ENCODE results near the gene FGF2.

FGF2 gene

DNA sequence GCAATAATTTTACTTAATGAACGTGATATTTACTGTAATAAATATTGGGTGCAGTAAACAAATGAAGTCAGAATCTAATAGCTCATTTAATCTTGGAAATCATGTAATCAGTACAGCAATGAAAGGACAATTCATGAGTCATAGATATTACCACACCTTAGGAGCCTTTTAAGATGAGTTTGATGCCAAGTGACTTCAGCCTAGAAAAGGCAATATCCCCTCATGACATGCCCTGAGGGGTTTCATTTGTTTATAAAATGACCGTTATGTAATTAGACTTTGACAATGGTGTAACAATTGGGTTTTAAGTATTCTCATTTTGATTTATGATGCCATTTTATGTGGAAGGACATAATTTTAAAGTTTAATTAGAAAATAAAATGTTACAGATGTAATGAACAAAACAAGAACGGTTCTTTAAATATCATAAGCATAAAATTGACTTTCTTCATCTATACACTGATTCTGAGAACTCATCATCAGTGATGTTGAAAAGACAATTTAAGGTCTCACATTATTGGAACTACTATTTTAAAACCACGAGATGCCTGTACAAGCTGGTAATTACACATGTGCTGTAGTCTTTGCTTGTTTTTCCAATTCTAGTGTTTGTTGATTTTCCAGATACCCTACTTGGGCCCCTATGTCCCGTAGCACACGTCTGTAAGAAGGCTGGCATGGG lies 5.0 kb downstream of the FGF2 start:
- H3K4me3 ChIP-seq (ENCODE audit: control insufficient read depth, low read depth, low read length): peak overlapping the region; percentile 93
- no peak for TF ChIP-seq CTCF (IDR thresholded peaks at IDR 0.05; ENCODE audit: control insufficient read depth, insufficient read depth, low read depth, low read length, missing control alignments)
- no peak for DNase-seq (ENCODE audit: low read depth)

DNA sequence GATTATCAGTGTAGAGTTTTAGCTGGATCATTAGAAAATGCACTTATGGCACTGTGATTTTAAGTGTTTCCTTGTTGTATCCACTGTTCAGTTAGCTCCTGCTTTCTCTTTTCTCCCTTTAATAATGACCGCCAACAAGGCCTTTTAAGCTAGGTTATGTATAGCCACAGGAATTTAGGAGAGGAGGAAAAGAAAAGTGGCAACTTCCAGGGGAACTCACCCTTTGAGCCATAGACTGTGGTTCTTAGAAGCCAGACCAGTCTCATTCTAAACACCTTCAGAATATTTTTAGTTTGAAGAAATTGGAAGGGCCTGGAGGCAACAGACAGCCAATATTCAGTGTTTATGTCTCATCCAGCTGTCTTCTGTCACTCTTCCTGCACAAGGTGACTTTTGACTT lies 6.1 kb downstream of the FGF2 start:
- TF ChIP-seq CTCF (IDR thresholded peaks at IDR 0.05; ENCODE audit: control insufficient read depth, insufficient read depth, low read depth, low read length, missing control alignments): no peak
- peak overlapping the region; percentile 10 for H3K4me3 ChIP-seq (ENCODE audit: control insufficient read depth, low read depth, low read length)
- DNase-seq (ENCODE audit: low read depth): no peak

DNA sequence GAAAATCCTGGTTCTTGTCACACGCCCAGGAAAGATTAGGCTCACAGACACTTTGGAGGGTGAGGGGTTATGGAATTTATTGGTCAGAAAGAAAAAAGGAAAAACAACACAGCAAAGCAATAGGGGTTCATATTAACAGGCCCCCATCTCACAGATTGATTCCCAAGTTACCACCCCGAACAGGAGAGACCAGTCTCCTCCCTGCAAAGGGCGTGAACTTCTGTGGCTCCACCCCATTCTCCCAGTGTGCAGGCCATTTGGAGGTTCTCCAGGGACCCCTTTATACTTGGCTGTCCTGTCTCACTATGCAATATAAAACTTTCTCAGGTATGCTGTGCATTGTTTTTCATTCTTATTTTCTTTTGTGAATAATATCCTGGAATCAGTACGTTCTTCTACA lies 7.4 kb downstream of the FGF2 start:
- TF ChIP-seq CTCF (IDR thresholded peaks at IDR 0.05; ENCODE audit: control insufficient read depth, insufficient read depth, low read depth, low read length, missing control alignments): no peak
- peak overlapping the region; percentile 20 for H3K4me3 ChIP-seq (ENCODE audit: control insufficient read depth, low read depth, low read length)

GRCh38 chr4:122836941-122837340 lies 10.3 kb downstream of the FGF2 start:
- no peak for TF ChIP-seq CTCF (IDR thresholded peaks at IDR 0.05; ENCODE audit: control insufficient read depth, insufficient read depth, low read depth, low read length, missing control alignments)
- no peak overlapping the region for H3K4me3 ChIP-seq (ENCODE audit: control insufficient read depth, low read depth, low read length)
- no peak for DNase-seq (ENCODE audit: low read depth)

More for the DNA sequence above, 7.4 kb downstream of the FGF2 start:
- no peak for DNase-seq (ENCODE audit: low read depth)

DNA sequence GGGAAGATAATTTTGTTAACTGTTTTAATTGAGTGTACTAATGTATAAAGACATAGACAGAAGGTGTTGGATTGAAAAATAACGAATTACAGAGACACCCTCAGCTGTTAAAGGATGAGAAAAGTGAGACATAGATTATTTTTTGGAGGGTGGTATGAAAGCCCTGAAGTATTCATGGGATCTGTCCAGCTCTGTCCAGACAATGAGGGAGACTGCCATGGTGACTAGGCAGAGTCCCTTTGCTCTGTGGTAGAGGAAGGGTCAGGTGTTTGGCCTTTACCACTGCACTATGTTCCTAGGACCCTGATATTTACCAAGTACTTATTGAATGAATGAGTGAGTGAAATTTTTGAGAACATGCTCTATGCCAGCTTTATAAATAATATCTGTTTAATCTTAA lies 11.4 kb downstream of the FGF2 start:
- no peak for DNase-seq (ENCODE audit: low read depth)
- no peak for TF ChIP-seq CTCF (IDR thresholded peaks at IDR 0.05; ENCODE audit: control insufficient read depth, insufficient read depth, low read depth, low read length, missing control alignments)
- H3K4me3 ChIP-seq (ENCODE audit: control insufficient read depth, low read depth, low read length): no peak overlapping the region

DNA sequence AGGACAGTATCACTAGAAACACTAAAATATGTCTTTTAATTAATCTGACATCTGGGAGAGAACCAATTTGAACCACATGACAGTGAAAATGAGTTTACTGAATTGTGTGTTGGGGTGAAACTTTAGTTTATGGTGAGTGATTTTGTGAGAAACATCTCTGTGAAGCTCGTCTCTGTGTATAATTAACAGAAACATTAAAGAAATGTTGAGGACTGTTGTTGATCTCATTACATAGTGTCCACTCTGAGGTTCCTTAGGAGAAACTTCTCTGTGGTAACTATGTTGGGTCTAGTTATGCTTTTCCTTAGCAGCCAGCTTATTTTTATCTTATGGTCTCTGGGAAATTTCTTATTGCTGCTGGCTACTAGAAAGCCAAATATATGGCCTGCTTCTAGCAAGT lies 15.8 kb downstream of the FGF2 start:
- TF ChIP-seq CTCF (IDR thresholded peaks at IDR 0.05; ENCODE audit: control insufficient read depth, insufficient read depth, low read depth, low read length, missing control alignments): no peak
- H3K4me3 ChIP-seq (ENCODE audit: control insufficient read depth, low read depth, low read length): no peak overlapping the region
- DNase-seq (ENCODE audit: low read depth): no peak

Measured in AG09309 (cell line).